Measurements from ENCODE around the gene SORBS1.

The SORBS1 gene

DNA sequence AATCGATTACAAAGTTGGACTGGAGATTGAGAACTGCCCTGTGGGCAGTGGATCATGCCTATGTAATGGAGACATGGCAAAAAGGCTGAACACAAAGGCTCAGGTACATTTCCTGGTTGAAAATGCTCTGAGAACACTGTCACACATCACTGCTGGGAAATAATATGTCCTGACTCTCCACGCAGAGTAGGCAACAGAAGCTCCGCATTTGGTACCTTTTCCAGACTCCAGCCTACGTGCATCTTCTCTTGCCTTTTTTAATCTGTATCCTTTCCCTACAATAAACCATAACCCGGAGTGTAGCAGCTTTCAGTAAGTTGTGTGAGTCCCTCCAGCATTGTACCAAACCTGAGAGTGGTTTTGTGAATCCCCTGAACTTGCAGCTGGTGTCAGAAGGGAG is 134.7 kb downstream of the SORBS1 start:
- no peak overlapping the region for H3K27ac ChIP-seq (ENCODE audit: low read depth, low read length)
- no peak overlapping the region for H3K9ac ChIP-seq (ENCODE audit: low read depth, low read length)
- H3K4me1 ChIP-seq (ENCODE audit: insufficient read depth, low read length), result no peaks in the 10 kb centered on the region
- H3K9me3 ChIP-seq (ENCODE audit: insufficient read depth, low read depth, low read length), result no peaks in the 10 kb centered on the region
- H3K4me3 ChIP-seq (ENCODE audit: low read length), result no peak overlapping the region
- peaks cover 7% of the 10 kb centered on the region; the same call in 1 of the 2 replicates for H3K36me3 ChIP-seq (ENCODE audit: insufficient read depth, low read length)
- H3K27me3 ChIP-seq (ENCODE audit: insufficient read depth, low read length), result no peaks in the 10 kb centered on the region
- 95% methylated on average over 5 of the region's 5 CpGs for WGBS

DNA sequence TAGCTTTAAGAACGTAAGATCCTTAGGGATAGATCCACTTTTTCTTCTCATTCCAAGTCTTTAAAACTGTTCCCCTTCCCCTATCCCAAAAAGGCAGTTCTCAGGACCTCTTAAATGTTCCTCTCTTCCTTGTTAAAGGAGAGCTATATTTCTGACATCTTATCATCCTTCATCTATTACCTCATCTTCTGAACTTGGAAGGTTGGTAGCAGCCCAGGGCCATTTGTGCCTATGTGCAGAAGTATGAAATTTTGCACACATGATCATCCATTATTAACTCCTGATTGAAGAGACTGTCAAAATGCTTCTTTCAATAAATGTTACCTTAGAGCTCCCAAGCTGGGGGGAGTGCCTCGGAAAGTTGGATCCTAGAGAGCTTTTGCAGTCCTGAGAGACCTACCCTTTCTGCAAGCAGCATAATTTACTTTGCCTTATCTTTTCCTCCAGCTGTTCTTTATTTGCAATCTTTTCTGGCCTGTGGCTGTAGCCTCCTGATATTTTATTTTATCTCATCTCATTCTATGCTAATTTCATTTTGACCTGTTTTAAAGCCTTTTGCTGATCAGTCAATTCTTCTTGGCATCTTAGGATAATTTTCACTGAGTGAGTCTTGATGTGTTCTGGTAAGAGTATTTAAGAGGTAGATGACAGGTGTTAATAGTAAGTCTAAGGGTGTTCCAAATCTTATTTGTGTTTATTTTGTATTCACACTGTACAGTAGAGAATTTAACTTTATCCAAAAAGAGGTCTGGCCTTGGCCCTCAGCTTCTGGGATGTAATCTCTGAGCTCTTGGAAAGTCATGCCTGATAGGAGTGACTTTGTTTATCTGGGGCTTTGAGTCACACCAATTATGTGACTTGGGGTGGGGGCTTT is 135.3 kb downstream of the SORBS1 start:
- Histone ChIP-seq H3K9me3 (ENCODE audit: insufficient read depth, low read depth, low read length) (no peaks in the 10 kb centered on the region), H3K27me3 (ENCODE audit: insufficient read depth, low read length) (no peaks in the 10 kb centered on the region), H3K36me3 (ENCODE audit: insufficient read depth, low read length) (peaks cover 7% of the 10 kb centered on the region; the same call in 1 of the 2 replicates), H3K27ac (ENCODE audit: low read depth, low read length) (no peak overlapping the region), H3K4me1 (ENCODE audit: insufficient read depth, low read length) (no peaks in the 10 kb centered on the region), H3K9ac (ENCODE audit: low read depth, low read length) (no peak overlapping the region), H3K4me3 (ENCODE audit: low read length) (no peak overlapping the region)
- 91% methylated on average over 2 of the region's 2 CpGs for WGBS

DNA sequence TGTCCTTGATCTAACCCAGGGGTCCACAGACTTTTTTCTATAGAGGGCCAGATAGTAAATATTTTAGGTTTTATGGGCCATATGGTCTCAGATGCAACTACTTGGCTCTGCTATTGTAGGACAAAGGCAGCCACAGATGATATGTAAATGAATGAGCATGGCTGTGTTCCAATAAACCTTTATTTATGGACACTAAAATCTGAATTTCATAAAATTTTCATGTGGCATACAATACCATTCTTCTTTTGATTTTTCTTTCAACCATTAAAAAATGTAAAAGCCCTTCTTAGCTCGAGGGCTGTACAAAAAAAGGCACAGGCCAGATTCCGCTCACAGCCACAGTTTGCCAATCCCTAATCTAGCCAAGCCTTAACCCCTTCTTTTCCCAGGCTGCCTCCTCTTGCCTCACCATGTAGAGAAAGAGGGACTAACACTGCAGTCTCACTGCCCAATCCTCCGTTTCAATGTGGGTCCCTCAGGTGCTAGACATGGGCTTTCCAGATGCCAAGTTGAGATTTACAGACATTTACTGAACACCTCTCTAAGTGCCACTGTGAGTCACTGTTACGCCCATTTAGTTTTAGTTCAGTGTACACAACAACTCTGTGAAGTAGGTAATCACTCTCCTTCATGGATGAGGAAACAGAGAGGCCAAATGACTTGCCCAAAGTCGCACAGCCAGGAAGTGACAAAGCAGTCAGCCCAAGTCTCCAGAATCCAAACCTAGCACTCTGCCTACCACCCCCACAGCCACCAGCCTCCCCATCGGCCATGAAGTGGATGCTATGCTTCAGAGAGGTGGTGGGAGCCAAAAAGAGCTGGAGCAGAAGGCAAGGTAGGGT is 137.8 kb downstream of the SORBS1 start:
- Histone ChIP-seq H3K27me3 (ENCODE audit: insufficient read depth, low read length) (no peaks in the 10 kb centered on the region), H3K4me3 (ENCODE audit: low read length) (no peak overlapping the region), H3K9ac (ENCODE audit: low read depth, low read length) (no peak overlapping the region), H3K36me3 (ENCODE audit: insufficient read depth, low read length) (peaks cover 14% of the 10 kb centered on the region; the same call in 1 of the 2 replicates), H3K27ac (ENCODE audit: low read depth, low read length) (no peak overlapping the region), H3K9me3 (ENCODE audit: insufficient read depth, low read depth, low read length) (no peaks in the 10 kb centered on the region), H3K4me1 (ENCODE audit: insufficient read depth, low read length) (no peaks in the 10 kb centered on the region)
- 93% methylated on average over 6 of the region's 6 CpGs for WGBS

DNA sequence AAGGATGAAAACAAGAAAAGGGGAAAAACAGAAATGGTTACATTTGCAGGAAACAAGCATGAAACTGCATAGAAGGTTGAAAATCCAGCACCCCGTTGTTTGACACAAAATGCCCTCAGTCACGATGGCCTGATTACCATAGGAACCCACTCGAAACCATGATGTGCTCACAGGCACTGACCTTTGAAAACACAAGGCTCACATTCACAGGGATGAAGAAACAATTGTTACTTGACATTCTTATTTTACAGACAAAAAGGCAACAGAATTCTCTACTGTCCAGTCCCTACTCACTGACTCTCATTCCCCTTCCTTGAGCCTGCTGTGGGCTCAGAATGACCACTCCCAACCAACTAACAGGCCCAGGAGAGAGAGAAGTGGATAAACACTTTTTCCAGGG is 138.9 kb downstream of the SORBS1 start:
- no peaks in the 10 kb centered on the region for H3K4me1 ChIP-seq (ENCODE audit: insufficient read depth, low read length)
- no peak overlapping the region for H3K9ac ChIP-seq (ENCODE audit: low read depth, low read length)
- no peaks in the 10 kb centered on the region for H3K9me3 ChIP-seq (ENCODE audit: insufficient read depth, low read depth, low read length)
- 94% methylated on average over 3 of the region's 3 CpGs for WGBS
- H3K27ac ChIP-seq (ENCODE audit: low read depth, low read length), result no peak overlapping the region
- H3K36me3 ChIP-seq (ENCODE audit: insufficient read depth, low read length), result peaks cover 8% of the 10 kb centered on the region; the same call in 1 of the 2 replicates
- no peaks in the 10 kb centered on the region for H3K27me3 ChIP-seq (ENCODE audit: insufficient read depth, low read length)
- H3K4me3 ChIP-seq (ENCODE audit: low read length), result no peak overlapping the region

DNA sequence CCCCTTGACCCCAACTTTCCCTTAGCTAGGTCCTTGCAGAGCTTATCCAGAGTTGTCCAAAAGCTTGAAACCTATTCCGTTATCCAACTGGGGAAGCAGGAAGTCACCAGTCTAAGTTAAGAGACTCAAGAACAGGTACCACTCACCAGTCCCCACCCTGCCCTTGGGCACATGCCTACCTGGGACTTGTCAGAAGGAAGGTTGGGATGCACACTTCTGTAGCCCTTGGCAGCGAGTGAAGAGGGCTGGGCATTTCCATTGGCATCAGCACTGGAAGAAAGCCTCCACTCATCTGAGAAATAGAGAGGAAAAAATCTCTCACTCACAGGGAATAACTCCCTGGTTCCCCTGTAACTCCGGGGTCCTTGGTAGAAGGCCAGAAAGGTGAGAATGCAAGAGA is 139.4 kb downstream of the SORBS1 start:
- Histone ChIP-seq H3K27ac (ENCODE audit: low read depth, low read length) (no peak overlapping the region), H3K27me3 (ENCODE audit: insufficient read depth, low read length) (no peaks in the 10 kb centered on the region), H3K9me3 (ENCODE audit: insufficient read depth, low read depth, low read length) (no peaks in the 10 kb centered on the region), H3K9ac (ENCODE audit: low read depth, low read length) (no peak overlapping the region), H3K4me3 (ENCODE audit: low read length) (no peak overlapping the region), H3K4me1 (ENCODE audit: insufficient read depth, low read length) (no peaks in the 10 kb centered on the region), H3K36me3 (ENCODE audit: insufficient read depth, low read length) (peaks cover 7% of the 10 kb centered on the region; the same call in 1 of the 2 replicates)
- WGBS, result 91% methylated on average over 3 of the region's 3 CpGs

DNA sequence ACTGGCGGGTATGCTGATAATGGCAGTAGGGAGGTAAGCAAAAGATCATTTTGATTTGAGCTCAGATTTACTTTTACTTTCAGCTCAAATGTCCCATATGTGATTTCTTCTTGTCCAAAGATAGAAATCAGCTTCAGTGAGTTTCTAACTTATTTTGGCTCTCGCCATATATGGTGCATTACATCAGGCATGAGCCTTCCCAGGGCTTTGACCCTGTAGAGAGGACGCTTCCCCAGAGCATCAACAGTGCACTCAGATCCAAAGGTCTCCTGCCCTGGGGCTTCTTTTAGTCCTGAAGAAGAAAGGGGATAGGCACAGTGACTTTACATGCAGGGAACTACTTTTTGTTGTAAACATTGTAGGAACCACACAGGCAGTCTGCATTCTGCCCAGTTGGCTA is 141.8 kb downstream of the SORBS1 start:
- H3K4me1 ChIP-seq (ENCODE audit: insufficient read depth, low read length), result 0 out of 2 replicates have a peak, but pooled peaks cover 3% of the 10 kb centered on the region
- WGBS, result 92% methylated on average over 3 of the region's 3 CpGs
- H3K36me3 ChIP-seq (ENCODE audit: insufficient read depth, low read length), result peaks cover 7% of the 10 kb centered on the region; the same call in 1 of the 2 replicates
- no peak overlapping the region for H3K9ac ChIP-seq (ENCODE audit: low read depth, low read length)
- H3K27me3 ChIP-seq (ENCODE audit: insufficient read depth, low read length), result no peaks in the 10 kb centered on the region
- no peak overlapping the region for H3K27ac ChIP-seq (ENCODE audit: low read depth, low read length)
- no peaks in the 10 kb centered on the region for H3K9me3 ChIP-seq (ENCODE audit: insufficient read depth, low read depth, low read length)
- H3K4me3 ChIP-seq (ENCODE audit: low read length), result no peak overlapping the region

DNA sequence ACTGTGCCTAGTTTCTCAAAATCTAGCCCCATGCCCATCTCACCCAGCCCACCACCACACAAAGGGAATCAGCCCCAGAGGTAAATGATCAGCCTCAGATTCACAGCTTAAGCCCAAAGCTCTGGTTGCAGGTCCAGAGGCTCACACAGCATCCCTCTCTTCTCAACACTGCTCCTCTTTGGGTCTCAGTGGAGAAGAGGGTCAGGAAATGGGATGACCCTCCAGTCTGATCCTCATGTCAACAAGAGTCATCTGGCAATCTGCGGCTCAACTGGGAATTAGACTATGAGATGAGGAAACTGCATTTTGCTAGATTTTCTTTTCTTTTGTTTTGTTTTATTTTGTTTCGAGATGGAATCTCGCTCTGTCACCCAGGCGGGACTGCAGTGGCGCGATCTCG is 144.2 kb downstream of the SORBS1 start:
- H3K9me3 ChIP-seq (ENCODE audit: insufficient read depth, low read depth, low read length), result no peaks in the 10 kb centered on the region
- no peaks in the 10 kb centered on the region for H3K27me3 ChIP-seq (ENCODE audit: insufficient read depth, low read length)
- 0 out of 2 replicates have a peak, but pooled peaks cover 3% of the 10 kb centered on the region for H3K4me1 ChIP-seq (ENCODE audit: insufficient read depth, low read length)
- H3K9ac ChIP-seq (ENCODE audit: low read depth, low read length), result no peak overlapping the region
- WGBS, result 95% methylated on average over 7 of the region's 7 CpGs
- H3K36me3 ChIP-seq (ENCODE audit: insufficient read depth, low read length), result peaks cover 7% of the 10 kb centered on the region; the same call in 1 of the 2 replicates
- no peak overlapping the region for H3K4me3 ChIP-seq (ENCODE audit: low read length)
- H3K27ac ChIP-seq (ENCODE audit: low read depth, low read length), result no peak overlapping the region

DNA sequence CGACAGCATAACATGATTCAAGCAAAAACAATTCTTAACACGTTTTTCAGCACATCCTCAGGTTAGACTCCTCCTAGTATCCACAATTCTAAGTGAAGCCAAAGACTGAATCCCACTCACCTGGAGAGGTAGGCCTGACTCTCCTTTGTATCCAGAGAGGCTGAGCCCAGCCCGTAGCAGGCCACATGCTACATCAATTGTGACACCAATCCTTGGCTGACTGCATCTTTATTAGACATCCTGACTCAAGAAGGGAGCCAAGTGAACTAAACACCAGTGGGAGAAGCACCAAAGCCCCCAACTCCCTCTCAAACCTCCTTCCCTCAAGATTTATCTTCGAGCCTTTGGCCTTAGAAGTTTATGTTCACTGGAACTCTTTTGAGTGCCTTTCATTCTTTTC is 144.9 kb downstream of the SORBS1 start:
- Histone ChIP-seq H3K27me3 (ENCODE audit: insufficient read depth, low read length) (no peaks in the 10 kb centered on the region), H3K27ac (ENCODE audit: low read depth, low read length) (no peak overlapping the region), H3K4me1 (ENCODE audit: insufficient read depth, low read length) (0 out of 2 replicates have a peak, but pooled peaks cover 3% of the 10 kb centered on the region)

DNA sequence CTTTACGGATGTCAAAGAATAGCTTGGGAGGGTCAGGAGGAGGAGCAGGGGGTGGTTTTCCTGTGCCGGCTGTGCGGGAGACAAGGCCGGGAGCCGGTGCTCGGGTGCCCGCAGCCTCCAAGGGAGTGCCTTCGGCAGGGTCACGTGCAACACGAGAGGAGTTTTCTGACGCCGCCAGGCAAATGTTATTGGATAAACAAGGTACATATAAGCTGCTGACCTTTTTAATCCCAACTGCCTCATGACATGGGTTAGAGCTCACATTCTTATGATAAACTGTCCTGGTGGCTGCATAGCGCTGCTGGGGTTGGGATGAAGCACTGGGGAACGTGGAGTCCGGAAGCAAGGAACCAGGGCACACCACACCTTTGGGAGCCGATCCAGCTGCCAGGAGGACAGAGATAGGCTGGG is 145.5 kb downstream of the SORBS1 start:
- Histone ChIP-seq H3K36me3 (ENCODE audit: insufficient read depth, low read length) (peaks cover 7% of the 10 kb centered on the region; the same call in 1 of the 2 replicates), H3K27me3 (ENCODE audit: insufficient read depth, low read length) (no peaks in the 10 kb centered on the region), H3K4me1 (ENCODE audit: insufficient read depth, low read length) (peaks cover 8% of the 10 kb centered on the region; the same call in 1 of the 2 replicates), H3K4me3 (ENCODE audit: low read length) (no peak overlapping the region), H3K9ac (ENCODE audit: low read depth, low read length) (no peak overlapping the region), H3K9me3 (ENCODE audit: insufficient read depth, low read depth, low read length) (no peaks in the 10 kb centered on the region), H3K27ac (ENCODE audit: low read depth, low read length) (no peak overlapping the region)
- WGBS, result 75% methylated on average over 16 of the region's 16 CpGs

More for the DNA sequence above, 144.9 kb downstream of the SORBS1 start:
- Histone ChIP-seq H3K9me3 (ENCODE audit: insufficient read depth, low read depth, low read length) (no peaks in the 10 kb centered on the region), H3K4me3 (ENCODE audit: low read length) (no peak overlapping the region), H3K36me3 (ENCODE audit: insufficient read depth, low read length) (peaks cover 7% of the 10 kb centered on the region; the same call in 1 of the 2 replicates), H3K9ac (ENCODE audit: low read depth, low read length) (no peak overlapping the region)
- WGBS, result 86% methylated on average over 4 of the region's 4 CpGs

DNA sequence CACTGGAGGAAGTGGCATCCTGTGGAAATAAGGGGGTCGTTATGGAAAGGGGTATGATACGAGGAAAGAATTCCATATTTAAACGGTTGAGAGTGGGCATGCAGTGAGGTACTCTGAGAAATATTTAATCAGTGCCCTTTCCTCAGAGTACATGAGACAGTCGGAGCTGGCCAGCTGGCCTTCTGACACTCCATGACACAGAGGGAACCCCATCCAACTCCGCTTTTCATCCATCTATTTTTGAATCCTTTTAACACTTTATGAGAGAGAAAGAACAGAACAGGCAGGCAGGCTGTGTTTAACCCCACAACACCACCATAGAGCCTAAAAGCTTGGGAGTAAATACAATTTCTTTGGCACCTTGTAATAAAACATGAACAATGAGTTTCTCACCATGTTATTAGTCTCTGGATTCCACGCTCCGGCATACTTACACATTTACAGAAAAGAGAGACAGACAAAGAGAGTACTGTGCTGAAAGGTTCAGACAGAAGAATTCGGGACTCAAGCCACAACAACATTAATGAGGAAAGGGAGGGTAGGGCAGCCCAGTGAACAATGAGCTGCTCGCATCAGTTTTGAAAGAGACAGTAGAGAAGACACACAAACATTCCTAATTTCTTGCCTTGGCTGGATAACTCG is 146.2 kb downstream of the SORBS1 start:
- H3K9ac ChIP-seq (ENCODE audit: low read depth, low read length), result no peak overlapping the region
- H3K27ac ChIP-seq (ENCODE audit: low read depth, low read length), result no peak overlapping the region
- 91% methylated on average over 10 of the region's 10 CpGs for whole genome bisulfite sequencing
- H3K4me1 ChIP-seq (ENCODE audit: insufficient read depth, low read length), result peaks cover 15% of the 10 kb centered on the region
- H3K27me3 ChIP-seq (ENCODE audit: insufficient read depth, low read length), result no peaks in the 10 kb centered on the region
- H3K36me3 ChIP-seq (ENCODE audit: insufficient read depth, low read length), result peaks cover 7% of the 10 kb centered on the region; the same call in 1 of the 2 replicates
- H3K9me3 ChIP-seq (ENCODE audit: insufficient read depth, low read depth, low read length), result no peaks in the 10 kb centered on the region
- H3K4me3 ChIP-seq (ENCODE audit: low read length), result no peak overlapping the region
